T-cell (primary cell): ENCODE results near the gene MAPK7. TPM values are rescaled to one million over a fixed set of nuclear protein-coding genes. Genes with fewer than 3 reads are reported as not detected.

Experiments
- ATAC-seq, 4 experiments: fragments of 200-7000 bp in 3 of 4; fragments of 150-1000 bp in 1 of 4; cut with Tn5 transposase; replicated peaks in 1 of 4; 1 replicate in 3 of 4; 2 replicates in 1 of 4; pipeline ENCODE4 v1.10.0; 2021; ENCODE audit warnings: moderate library complexity in 3 of 4, mild to moderate bottlenecking in 2 of 4, moderate number of reproducible peaks in 1 of 4
- CTCF ChIA-PET, 2 donors: fragments of 300-600 bp; sonication (Branson Sonifier 250); formaldehyde crosslinking; loops; one replicate each; lab custom pipeline; 2022; ENCODE audit warnings: antibody characterized with exemption in 2 of 2; lab: Charles Lee
- POLR2A ChIA-PET, 2 donors: fragments of 300-600 bp; sonication (Branson Sonifier 250); formaldehyde crosslinking; loops; one replicate each; lab custom pipeline; 2022; ENCODE audit warnings: antibody characterized with exemption in 2 of 2; lab: Charles Lee
- DNase-seq, 35 experiments: peaks; one replicate each; pipeline versions ENCODE4 v3.0.0 to v3.0.0-alpha.2; 2013 to 2023
- H3K27ac ChIP-seq: one replicate; pipeline ENCODE4 v1.5.1; 2013; ENCODE audit warnings: low read length
- H3K27me3 ChIP-seq, 2 experiments: replicated peaks in 1 of 2; 1 replicate in 1 of 2; 2 replicates in 1 of 2; pipeline versions ENCODE4 v1.6.1 to v1.7.0; 2013; ENCODE audit warnings: low read length in 1 of 2, mixed read lengths in 1 of 2; ENCODE audit not compliant: control insufficient read depth in 2 of 2, insufficient read depth in 2 of 2; ENCODE audit errors: extremely low read depth in 1 of 2
- H3K36me3 ChIP-seq, 2 donors: 1 replicate in 1 of 2; 2 replicates in 1 of 2; pipeline versions ENCODE4 v1.6.1 to v1.7.0; 2013; ENCODE audit warnings: low read length in 1 of 2; ENCODE audit not compliant: control insufficient read depth in 2 of 2, insufficient read depth in 1 of 2; ENCODE audit errors: extremely low read depth in 1 of 2
- H3K4me1 ChIP-seq, 2 experiments: 1 replicate in 1 of 2; 2 replicates in 1 of 2; pipeline versions ENCODE4 v1.6.1 to v1.7.0; 2013; ENCODE audit warnings: low read length in 2 of 2, mixed read lengths in 1 of 2; ENCODE audit not compliant: insufficient read depth in 2 of 2, control insufficient read depth in 1 of 2; ENCODE audit errors: extremely low read depth in 1 of 2
- H3K4me3 ChIP-seq, 2 donors: 1 replicate in 1 of 2; 2 replicates in 1 of 2; pipeline versions ENCODE4 v1.5.1 to v1.7.0; 2013; ENCODE audit warnings: mild to moderate bottlenecking in 2 of 2, low read length in 1 of 2, moderate library complexity in 1 of 2; ENCODE audit not compliant: control insufficient read depth in 1 of 2; ENCODE audit errors: extremely low read depth in 1 of 2
- H3K9me3 ChIP-seq: 2 replicates; pipeline ENCODE4 v1.7.0; 2013
- H3K27ac Mint-ChIP-seq, 2 donors: one replicate each; pipeline ENCODE4 v1.8.0; 2020 to 2021; ENCODE audit warnings: mild to moderate bottlenecking in 2 of 2, mixed read lengths in 2 of 2
- H3K27me3 Mint-ChIP-seq, 2 donors: one replicate each; pipeline ENCODE4 v1.8.0; 2021 to 2022; ENCODE audit warnings: mixed read lengths in 2 of 2
- H3K36me3 Mint-ChIP-seq: one replicate; pipeline ENCODE4 v1.8.0; 2021; ENCODE audit warnings: mixed read lengths
- H3K4me1 Mint-ChIP-seq, 3 donors: one replicate each; pipeline ENCODE4 v1.8.0; 2020 to 2022; ENCODE audit warnings: mixed read lengths in 3 of 3, mild to moderate bottlenecking in 1 of 3
- H3K4me3 Mint-ChIP-seq, 3 donors: one replicate each; pipeline ENCODE4 v1.8.0; 2020 to 2022; ENCODE audit warnings: mild to moderate bottlenecking in 3 of 3, mixed read lengths in 3 of 3, moderate library complexity in 3 of 3
- H3K9me3 Mint-ChIP-seq, 3 donors: one replicate each; pipeline ENCODE4 v1.8.0; 2020 to 2022; ENCODE audit warnings: mixed read lengths in 3 of 3
- WGBS: methylation state at CpG from one replicate; pipeline ENCODE4 v1.1.5; 2013; ENCODE audit warnings: missing lambda C conversion rate; ENCODE audit not compliant: insufficient coverage; 5-methylcytosine and 5-hydroxymethylcytosine counted together
- total RNA-seq, 35 experiments: library from RNA in 6 of 35; stranded (reverse) in 6 of 35; fragments of 120-200 nt in 1 of 35; gene quantifications; one replicate each; pipeline versions ENCODE4 v1.2.1 to v1.2.4 and lab custom pipeline; 2013 to 2026

Gene MAPK7
- total RNA-seq, 5 donors from 2014 or later (not counting 1 experiment from before 2014, with no cell fraction given), result 14.6 to 29.8 (median 27.9) TPM

- no peak overlapping the region for H3K4me3 ChIP-seq
- Mint-ChIP-seq H3K4me3 (no peak overlapping the region), H3K4me1 (peaks cover 0 to 8% (median 7%) of the 10 kb centered on the region in 3 donors), H3K9me3 (no peaks in the 10 kb centered on the region), H3K27ac (no peak overlapping the region), H3K36me3 (no peaks in the 10 kb centered on the region), H3K27me3 (peaks cover 14 to 21% of the 10 kb centered on the region in 2 donors)
- H3K9me3 ChIP-seq, result no peaks in the 10 kb centered on the region
- H3K27ac ChIP-seq, result no peak overlapping the region
- peaks cover 0 to 33% of the 10 kb centered on the region in 2 experiments for H3K27me3 ChIP-seq
- no peaks in the 10 kb centered on the region for H3K36me3 ChIP-seq
- ChIA-PET POLR2A (no interaction called here), CTCF (no interaction called here)
- H3K4me1 ChIP-seq, result peaks cover 0 to 6% of the 10 kb centered on the region in 2 experiments
- 83% methylated on average over 5 of the region's 7 CpGs for WGBS
- no peak for DNase-seq
- no peak for ATAC-seq
Measured at GRCh38 chr17:19357351-19357750, 20.9 kb upstream of the MAPK7 start.

GRCh38 chr17:19357761-19358160 is 20.5 kb upstream of the MAPK7 start:
- ATAC-seq (no peak), DNase-seq (no peak)
- WGBS, result 100% methylated on average over 2 of the region's 7 CpGs
- Histone ChIP-seq H3K9me3 (no peaks in the 10 kb centered on the region), H3K27me3 (peaks cover 0 to 33% of the 10 kb centered on the region in 2 experiments), H3K27ac (no peak overlapping the region), H3K4me1 (peaks cover 0 to 8% of the 10 kb centered on the region in 2 experiments), H3K4me3 (no peak overlapping the region), H3K36me3 (no peaks in the 10 kb centered on the region)
- no peaks in the 10 kb centered on the region for H3K36me3 Mint-ChIP-seq
- H3K4me3 Mint-ChIP-seq, result no peak overlapping the region
- H3K27me3 Mint-ChIP-seq, result peaks cover 14 to 21% of the 10 kb centered on the region in 2 donors
- ChIA-PET CTCF (no interaction called here), POLR2A (no interaction called here)
- peaks cover 0 to 8% (median 7%) of the 10 kb centered on the region in 3 donors for H3K4me1 Mint-ChIP-seq
- H3K27ac Mint-ChIP-seq, result no peak overlapping the region
- no peaks in the 10 kb centered on the region for H3K9me3 Mint-ChIP-seq

GRCh38 chr17:19359151-19359550 is 19.1 kb upstream of the MAPK7 start:
- no peak overlapping the region for H3K27ac ChIP-seq
- H3K27ac Mint-ChIP-seq, result no peak overlapping the region
- CTCF ChIA-PET, result no interaction called here

GRCh38 chr17:19359856-19360255 is 18.4 kb upstream of the MAPK7 start:
- Mint-ChIP-seq H3K27ac (no peak overlapping the region), H3K4me3 (no peak overlapping the region), H3K27me3 (peaks cover 13 to 17% of the 10 kb centered on the region in 2 donors), H3K36me3 (no peaks in the 10 kb centered on the region), H3K4me1 (peaks cover 0 to 10% (median 7%) of the 10 kb centered on the region in 3 donors), H3K9me3 (no peaks in the 10 kb centered on the region)
- peaks cover 0 to 14% of the 10 kb centered on the region in 2 experiments for H3K4me1 ChIP-seq
- no peak overlapping the region for H3K4me3 ChIP-seq
- DNase-seq (no peak), ATAC-seq (no peak)
- peaks cover 0 to 31% of the 10 kb centered on the region in 2 experiments for H3K27me3 ChIP-seq
- 81% methylated on average over 3 of the region's 5 CpGs for WGBS
- H3K27ac ChIP-seq, result no peak overlapping the region
- no peaks in the 10 kb centered on the region for H3K9me3 ChIP-seq
- no peaks in the 10 kb centered on the region for H3K36me3 ChIP-seq
- POLR2A ChIA-PET, result no interaction called here
- CTCF ChIA-PET, result interaction anchor here in 1 of 2 donors (0.6 kb wide), 1 partner anchor 335 kb away, joined by 4 read pairs; no protein-coding TSS in a partner anchor

More at GRCh38 chr17:19359151-19359550, 19.1 kb upstream of the MAPK7 start:
- POLR2A ChIA-PET, result no interaction called here
- no peaks in the 10 kb centered on the region for H3K36me3 ChIP-seq
- Mint-ChIP-seq H3K27me3 (peaks cover 14 to 19% of the 10 kb centered on the region in 2 donors), H3K4me3 (no peak overlapping the region), H3K36me3 (no peaks in the 10 kb centered on the region), H3K4me1 (peaks cover 0 to 10% (median 7%) of the 10 kb centered on the region in 3 donors), H3K9me3 (no peaks in the 10 kb centered on the region)
- ATAC-seq, result no peak
- no peak for DNase-seq
- no peak overlapping the region for H3K4me3 ChIP-seq
- no peaks in the 10 kb centered on the region for H3K9me3 ChIP-seq
- H3K4me1 ChIP-seq, result peaks cover 0 to 14% of the 10 kb centered on the region in 2 experiments
- H3K27me3 ChIP-seq, result peaks cover 0 to 31% of the 10 kb centered on the region in 2 experiments
- 84% methylated on average over 7 of the region's 7 CpGs for WGBS

GRCh38 chr17:19360772-19361171 is 17.5 kb upstream of the MAPK7 start:
- no peak for DNase-seq
- no peaks in the 10 kb centered on the region for H3K36me3 ChIP-seq
- peaks cover 0 to 14% of the 10 kb centered on the region in 2 experiments for H3K4me1 ChIP-seq
- Mint-ChIP-seq H3K4me3 (peak overlapping the region in 1 of 3 donors; percentile 73), H3K4me1 (peaks cover 0 to 10% (median 7%) of the 10 kb centered on the region in 3 donors), H3K27me3 (peaks cover 10 to 18% of the 10 kb centered on the region in 2 donors), H3K9me3 (no peaks in the 10 kb centered on the region), H3K27ac (no peak overlapping the region), H3K36me3 (no peaks in the 10 kb centered on the region)
- 89% methylated on average over 5 of the region's 8 CpGs for WGBS
- H3K27me3 ChIP-seq, result peaks cover 0 to 35% of the 10 kb centered on the region in 2 experiments
- no peak overlapping the region for H3K27ac ChIP-seq
- H3K4me3 ChIP-seq, result no peak overlapping the region
- ChIA-PET CTCF (no interaction called here), POLR2A (no interaction called here)
- ATAC-seq, result no peak
- no peaks in the 10 kb centered on the region for H3K9me3 ChIP-seq

- H3K27ac Mint-ChIP-seq, result no peak overlapping the region
- no peaks in the 10 kb centered on the region for H3K9me3 Mint-ChIP-seq
- peak overlapping the region; percentile 38 to 73 (median 45) for H3K4me3 Mint-ChIP-seq
- Histone ChIP-seq H3K36me3 (no peaks in the 10 kb centered on the region), H3K4me3 (no peak overlapping the region), H3K27me3 (peaks cover 0 to 35% of the 10 kb centered on the region in 2 experiments), H3K4me1 (peaks cover 0 to 14% of the 10 kb centered on the region in 2 experiments), H3K9me3 (no peaks in the 10 kb centered on the region), H3K27ac (no peak overlapping the region)
- H3K36me3 Mint-ChIP-seq, result no peaks in the 10 kb centered on the region
- WGBS, result 81% methylated on average over 4 of the region's 6 CpGs
- DNase-seq (no peak), ATAC-seq (no peak)
- ChIA-PET CTCF (interaction anchor here in 1 of 2 donors (0.6 kb wide), 1 partner anchor 110 kb away, joined by 4 read pairs; no protein-coding TSS in a partner anchor), POLR2A (no interaction called here)
- peaks cover 0 to 10% (median 7%) of the 10 kb centered on the region in 3 donors for H3K4me1 Mint-ChIP-seq
- peaks cover 10 to 21% of the 10 kb centered on the region in 2 donors for H3K27me3 Mint-ChIP-seq
Measured at GRCh38 chr17:19361326-19361725, 17.0 kb upstream of the MAPK7 start.
